H54 (cell line): ENCODE measurements around the gene PAEP.
"Not testable (repeated sequence)": the region's sequence is repeated elsewhere in the genome, so short reads cannot be mapped to it uniquely, and the experiment has no call there.

Experiments used
- DNase-seq: peaks from one replicate; pipeline ENCODE4 v3.0.0; 2011; ENCODE audit warnings: low spot score, mixed read lengths; ENCODE audit not compliant: insufficient read length
- FAIRE-seq: peaks from 3 replicates; lab custom pipeline; 2011; peaks lifted over from hg19 to GRCh38; lab: Jason Lieb, UNC
- POLR2A ChIP-seq: IDR thresholded peaks from 2 replicates; pipeline ENCODE4 v1.6.1; 2011; ENCODE audit warnings: low read depth, mild to moderate bottlenecking, low read length

PAEP gene

GRCh38 chr9:135561391-135562234 is at the start of gene PAEP:
TSS of gene PAEP (plus strand) at chr9:135561756.
- FAIRE-seq = no peak
- DNase-seq = no peak
- TF ChIP-seq POLR2A = no peak

DNA sequence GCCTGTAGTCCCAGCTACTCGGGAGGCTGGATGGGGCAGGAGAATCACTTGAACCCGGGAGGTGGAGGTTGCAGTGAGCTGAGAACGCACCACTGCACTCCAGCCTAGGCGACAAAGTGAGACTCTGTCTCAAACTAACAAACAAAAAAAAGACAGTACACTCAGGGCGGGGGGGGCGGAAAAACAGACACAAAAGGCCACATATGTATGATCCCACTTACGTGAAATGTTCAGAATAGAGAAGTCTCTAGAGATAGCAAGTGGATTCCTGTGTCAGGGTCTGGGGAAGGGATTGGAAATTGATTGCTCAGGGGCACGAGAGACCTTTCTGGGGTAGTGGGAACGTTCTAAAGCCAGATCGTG is 49.3 kb upstream of the PAEP start:
- no peak for TF ChIP-seq POLR2A
- FAIRE-seq = no peak
- DNase-seq = no peak

GRCh38 chr9:135512904-135513303 is 48.7 kb upstream of the PAEP start:
- no peak for FAIRE-seq
- DNase-seq = no peak
- no peak for TF ChIP-seq POLR2A

DNA sequence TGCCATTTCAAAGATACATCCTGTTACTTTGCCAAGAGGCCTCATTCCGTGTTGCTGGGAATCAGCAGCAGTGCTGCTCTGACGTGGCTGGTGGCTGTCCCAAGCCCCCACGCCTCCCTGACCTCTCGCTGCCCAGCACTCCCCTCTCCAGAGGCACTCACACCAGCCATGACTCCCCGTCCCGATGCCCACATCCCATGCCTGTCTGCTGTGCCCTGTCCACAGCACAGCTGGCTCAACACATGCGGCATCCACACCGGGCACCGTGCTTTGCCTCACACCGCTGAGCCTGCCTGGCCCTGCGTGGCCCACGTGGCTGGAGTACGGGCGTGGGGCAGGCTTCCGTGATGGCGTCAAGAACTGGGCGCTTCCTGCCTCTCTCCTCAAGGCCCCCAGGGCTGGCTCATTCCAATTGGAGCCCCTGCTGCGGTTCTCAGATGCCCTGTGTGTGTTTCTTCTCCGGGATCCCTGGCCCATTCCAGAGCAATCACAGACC is 48.2 kb upstream of the PAEP start:
- FAIRE-seq = no peak
- DNase-seq = no peak
- TF ChIP-seq POLR2A = no peak

DNA sequence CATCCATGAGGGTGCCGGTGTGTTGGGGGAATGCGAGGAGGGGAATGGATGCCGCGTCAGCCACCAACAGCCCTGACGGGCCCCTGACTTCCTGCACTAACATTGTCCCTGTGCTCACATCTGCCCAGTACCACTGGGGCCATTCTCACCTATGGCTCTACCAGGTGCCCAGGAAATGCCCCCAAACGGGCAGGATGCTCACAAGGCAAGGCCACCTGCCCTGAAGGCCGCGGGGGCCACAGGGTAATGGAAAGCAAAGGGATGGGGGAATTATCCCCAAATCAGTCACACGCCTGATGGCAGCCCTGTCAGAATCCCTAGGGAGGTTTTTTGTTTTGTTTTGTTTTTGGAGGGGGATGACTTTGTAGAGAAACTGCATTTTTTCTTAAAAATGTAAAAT is 47.6 kb upstream of the PAEP start:
- not testable (repeated sequence) for DNase-seq, FAIRE-seq

GRCh38 chr9:135514342-135515082 is 47.0 kb upstream of the PAEP start:
- no peak for FAIRE-seq
- TF ChIP-seq POLR2A = no peak
- no peak for DNase-seq

GRCh38 chr9:135515083-135515951 is 46.2 kb upstream of the PAEP start:
- no peak for DNase-seq
- TF ChIP-seq POLR2A = no peak
- FAIRE-seq = no peak

DNA sequence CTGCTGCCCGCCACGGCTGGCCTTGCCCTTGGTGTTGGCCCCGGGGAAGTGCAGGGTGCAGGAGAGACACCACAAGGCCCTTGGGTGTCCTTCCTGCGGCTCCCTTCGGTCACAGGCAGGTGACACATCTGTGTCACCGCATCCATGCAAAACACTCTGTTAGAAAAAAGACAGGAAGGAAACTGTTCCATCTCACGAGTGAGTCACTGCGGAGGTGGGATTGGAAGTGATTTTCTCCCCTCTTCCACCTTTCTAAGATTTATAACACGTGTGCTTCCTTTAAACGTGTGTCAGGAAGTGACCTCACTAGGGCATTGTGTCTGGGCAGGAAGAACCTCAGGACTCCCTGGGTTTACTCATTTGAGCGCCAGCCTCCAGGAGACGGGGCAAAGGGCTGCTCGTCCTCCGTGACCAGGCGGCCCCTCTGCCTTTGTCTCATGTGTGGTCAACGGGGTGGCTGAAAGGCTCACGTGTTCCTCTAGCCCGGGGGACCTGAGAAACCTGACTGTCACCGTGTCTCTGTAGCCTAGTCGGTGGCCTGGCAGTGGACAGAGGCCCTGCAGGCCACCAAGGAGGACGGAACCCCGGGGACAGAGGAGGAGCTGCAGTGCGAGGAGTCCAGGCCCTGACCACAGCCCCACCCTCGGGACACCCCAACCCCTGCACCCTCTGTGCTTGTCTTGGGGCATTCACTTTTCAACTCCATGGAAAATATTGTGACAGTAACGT is 45.3 kb upstream of the PAEP start:
- TF ChIP-seq POLR2A = no peak
- DNase-seq (no peak), FAIRE-seq (no peak)

DNA sequence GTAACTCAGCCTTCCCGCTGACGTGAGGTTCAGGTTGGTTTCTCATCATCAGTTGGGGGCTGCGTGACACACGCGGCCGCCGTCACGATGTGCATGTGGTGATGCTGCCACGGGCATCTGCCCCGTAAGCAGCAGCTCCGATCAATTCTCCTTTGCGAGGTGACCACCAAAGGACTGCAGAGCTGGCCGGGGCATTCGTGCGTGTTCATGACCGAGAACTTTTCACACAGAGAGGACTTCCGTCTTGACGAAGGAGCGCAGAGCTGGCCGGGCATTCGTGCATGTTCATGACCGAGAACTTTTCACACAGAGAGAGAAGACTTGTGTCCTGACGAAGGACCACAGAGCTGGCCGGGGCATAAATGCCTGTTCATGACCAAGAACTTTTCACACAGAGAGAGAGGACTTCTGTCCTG is 44.1 kb upstream of the PAEP start:
- no peak for TF ChIP-seq POLR2A
- FAIRE-seq = no peak
- no peak for DNase-seq

GRCh38 chr9:135519179-135519971 is 42.2 kb upstream of the PAEP start:
- no peak for DNase-seq
- no peak for FAIRE-seq
- TF ChIP-seq POLR2A = no peak

- FAIRE-seq = no peak
- TF ChIP-seq POLR2A = no peak
- no peak for DNase-seq
Measured at GRCh38 chr9:135520916-135521607, 40.5 kb upstream of the PAEP start, which contains the start of gene LCN1. TSS of gene LCN1 (plus strand) at chr9:135521440. CDS start at chr9:135521498, 58 bp downstream.
